Left forelimb (tissue), 1 donor: ENCODE data around the gene SLC40A1.

ENCODE experiments used
- DNase-seq: peaks from one replicate; pipeline ENCODE4 v3.0.0-alpha.2; 2018; ENCODE audit warnings: low spot score

The SLC40A1 gene

DNA sequence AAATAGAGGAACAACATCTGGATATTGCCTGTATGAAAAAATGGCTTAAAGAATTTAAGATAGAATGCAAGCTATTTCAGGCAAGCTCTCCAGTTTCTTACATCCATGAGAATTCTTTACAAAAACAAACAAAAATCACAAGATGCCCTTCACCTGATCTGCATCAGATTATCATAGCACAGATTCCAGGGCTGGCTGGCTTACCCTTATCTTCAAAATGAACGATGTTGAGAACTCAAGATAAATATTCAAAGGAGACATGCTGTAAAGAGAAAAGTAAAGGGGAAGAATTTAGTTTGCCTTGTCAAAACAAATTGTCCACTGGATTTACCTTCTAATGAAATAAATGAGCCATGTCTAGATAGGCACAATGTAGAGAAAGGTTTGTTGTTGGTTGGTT is 18.7 kb upstream of the SLC40A1 start:
- no peak for DNase-seq

GRCh38 chr2:189595417-189595816 is 14.8 kb upstream of the SLC40A1 start:
- no peak for DNase-seq

DNA sequence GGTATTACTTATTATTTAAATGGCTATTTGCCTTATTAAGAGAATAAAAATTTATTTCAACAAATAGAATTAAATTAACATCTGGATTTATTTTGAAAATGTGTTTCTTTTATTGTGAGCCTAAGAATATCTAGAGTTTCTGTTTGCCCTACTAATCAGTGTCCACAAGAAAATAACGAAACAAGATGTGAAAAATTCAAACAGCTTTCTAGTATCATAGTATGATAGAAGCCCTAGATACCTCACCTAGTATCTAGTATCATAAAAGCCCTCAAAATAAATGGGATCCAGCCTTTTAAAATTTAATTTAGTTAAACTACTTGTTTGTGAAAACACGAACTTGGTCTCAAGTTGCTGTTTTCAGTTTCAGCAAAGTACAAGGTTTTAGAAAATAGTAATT is 13.7 kb upstream of the SLC40A1 start:
- DNase-seq = no peak

GRCh38 chr2:189593115-189593514 is 12.5 kb upstream of the SLC40A1 start:
- DNase-seq = no peak

- no peak for DNase-seq
Measured at GRCh38 chr2:189592353-189592984, 11.9 kb upstream of the SLC40A1 start.

GRCh38 chr2:189587780-189588179 is 7.2 kb upstream of the SLC40A1 start:
- no peak for DNase-seq

DNA sequence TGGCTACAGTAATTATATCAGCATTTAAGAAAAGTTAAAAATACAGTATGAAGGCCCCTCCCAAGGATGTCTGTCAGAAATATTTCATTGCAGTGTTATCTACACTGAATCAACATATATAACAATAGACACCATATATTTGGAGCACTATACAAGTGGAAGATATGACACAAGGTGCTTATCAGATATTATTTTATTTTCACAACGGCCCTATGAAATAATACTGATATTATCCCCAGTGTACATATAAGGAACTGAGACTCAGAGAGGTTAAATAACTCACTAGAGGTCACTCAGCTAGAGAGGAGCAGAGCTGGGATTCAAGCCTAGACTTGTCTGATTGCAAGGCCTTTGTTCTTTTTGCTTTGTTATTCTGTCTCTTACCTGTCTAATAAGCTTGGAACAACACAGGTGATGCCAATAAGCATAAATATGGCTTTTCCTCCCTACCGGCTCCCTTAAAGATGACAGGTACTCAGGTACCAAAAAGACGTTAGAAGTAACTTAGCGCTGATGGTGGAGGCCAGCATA is 4.7 kb upstream of the SLC40A1 start:
- DNase-seq = no peak

- DNase-seq = no peak
Measured at GRCh38 chr2:189584686-189585085, 4.1 kb upstream of the SLC40A1 start.

GRCh38 chr2:189583227-189584198 is 2.9 kb upstream of the SLC40A1 start:
- DNase-seq = no peak

GRCh38 chr2:189582809-189583192 is 2.2 kb upstream of the SLC40A1 start:
- no peak for DNase-seq

DNA sequence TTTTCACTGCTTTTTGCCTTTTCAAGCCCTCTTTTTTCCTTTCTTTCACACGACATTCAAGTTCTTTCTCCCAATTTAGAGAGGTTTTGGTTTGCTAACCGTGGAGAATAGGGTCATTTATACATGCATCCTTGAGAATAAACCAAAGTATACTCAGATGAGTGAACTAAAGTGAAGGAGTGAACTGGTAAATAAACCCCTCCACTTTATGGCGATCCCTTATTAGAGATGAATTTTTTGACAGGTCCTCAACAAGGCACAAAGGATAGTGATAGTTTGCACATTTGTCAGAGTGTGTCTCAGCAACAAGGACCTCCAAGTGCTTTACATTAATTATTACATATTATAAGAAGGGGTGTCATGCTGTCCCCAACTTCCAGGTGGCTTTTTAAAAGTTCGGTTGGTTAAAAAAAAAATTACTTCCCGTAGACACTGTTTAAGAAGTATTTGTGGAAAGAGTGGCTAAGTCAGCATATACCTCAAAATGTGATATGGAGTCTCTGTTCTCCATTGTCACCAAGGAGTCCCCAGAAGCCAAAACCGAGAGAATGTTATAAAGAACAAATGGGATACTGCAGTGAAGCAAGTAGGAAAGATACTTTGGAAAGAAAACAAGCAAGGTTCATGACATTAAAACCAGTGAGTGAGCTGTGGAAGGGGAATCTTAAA is 1.7 kb upstream of the SLC40A1 start:
- DNase-seq = no peak

- no peak for DNase-seq
Measured at GRCh38 chr2:189581354-189582139, 961 bp upstream of the SLC40A1 start.

DNA sequence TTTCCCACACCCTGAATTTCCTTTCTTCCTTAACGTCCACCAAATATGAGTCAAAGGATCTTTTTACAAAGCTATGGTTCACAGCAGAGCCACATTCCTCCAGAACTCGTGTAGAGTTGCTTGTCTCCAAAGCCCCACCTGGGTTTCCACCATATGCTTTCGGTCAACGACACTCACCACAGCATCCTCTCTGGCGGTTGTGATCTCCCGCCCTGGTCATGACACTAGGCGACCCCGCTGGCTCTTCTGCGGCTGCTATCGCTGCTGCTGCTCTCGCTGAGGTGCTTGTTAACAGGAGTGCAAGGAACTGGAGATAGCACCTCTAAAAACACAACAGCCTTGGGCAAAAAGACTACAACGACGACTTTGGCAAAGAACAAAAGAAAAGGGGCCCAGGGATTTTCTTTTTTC is 340 bp downstream of the SLC40A1 start:
- DNase-seq = no peak

DNA sequence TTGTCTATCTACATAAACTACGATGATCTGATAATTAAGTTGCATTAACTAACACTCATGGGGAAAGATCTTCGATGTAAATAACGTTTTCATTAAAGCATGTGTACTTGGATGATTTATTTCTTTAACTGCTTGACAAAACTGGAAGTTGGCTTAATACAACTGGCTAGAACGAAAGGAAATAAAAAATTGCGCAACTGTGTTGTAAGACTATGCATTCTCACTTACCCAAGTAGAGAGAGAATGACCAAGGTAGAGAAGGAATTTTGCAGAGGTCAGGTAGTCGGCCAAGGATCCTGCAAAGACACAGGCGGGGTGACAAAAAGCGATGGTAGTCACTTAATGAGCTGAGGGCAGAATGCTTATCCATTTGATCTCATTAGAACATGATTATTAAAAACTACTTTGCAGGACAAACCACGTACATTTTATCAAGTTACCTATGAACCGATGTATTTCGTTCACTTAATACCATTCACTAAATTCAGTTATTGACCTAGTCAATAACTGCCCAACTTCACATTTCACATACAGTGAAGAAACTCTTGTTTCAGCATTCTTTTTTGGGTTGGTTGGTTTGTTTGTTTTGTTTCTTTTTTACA is 900 bp downstream of the SLC40A1 start:
- no peak for DNase-seq

DNA sequence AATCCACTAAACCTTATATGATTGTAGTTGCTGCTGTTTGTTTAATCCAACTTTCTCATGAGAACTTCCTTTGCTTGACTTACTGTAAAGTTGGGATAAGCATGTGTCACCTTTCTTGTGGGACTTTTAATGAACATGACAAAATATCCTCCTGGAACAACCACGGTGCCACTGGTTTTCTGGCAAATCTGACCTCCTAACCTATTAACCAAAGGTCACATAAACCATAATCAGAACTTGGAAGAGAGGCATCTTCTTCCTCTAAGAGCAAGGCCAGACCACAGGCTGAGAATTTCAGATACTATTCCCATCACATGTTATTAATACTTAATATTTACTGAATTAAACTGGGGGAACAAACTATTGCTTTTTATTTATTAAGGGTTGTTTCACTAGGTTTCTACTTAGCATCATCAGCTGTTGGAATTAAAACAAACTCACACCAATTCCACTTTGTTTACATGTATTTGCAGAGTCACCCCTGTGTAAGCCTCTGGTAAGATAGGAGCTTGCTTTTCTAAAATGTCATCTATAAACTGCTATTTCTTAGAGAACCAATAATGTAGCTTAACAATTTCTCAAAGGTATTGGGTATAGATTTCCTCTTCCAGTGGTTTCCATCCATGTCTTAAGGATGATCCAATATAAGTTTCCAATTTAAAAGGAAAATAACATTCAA is 2.2 kb downstream of the SLC40A1 start:
- no peak for DNase-seq

DNA sequence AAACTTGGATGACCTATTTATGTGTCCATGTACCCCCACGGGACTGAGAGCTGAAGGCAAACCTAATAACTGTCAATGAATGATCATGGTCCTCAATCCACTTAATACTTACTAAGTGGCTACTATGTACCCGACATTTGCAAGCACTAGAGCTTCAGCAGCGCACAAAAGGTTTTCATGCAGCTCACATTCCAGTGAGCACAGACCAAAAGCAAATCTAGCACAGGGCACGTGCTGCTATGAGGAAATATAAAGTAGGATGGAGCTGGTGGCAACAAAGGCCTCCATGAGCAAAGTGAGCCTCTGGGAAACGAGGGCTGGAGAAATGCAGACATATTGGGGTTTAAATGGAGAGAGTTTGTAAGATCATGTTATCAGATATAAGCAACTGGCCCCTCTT is 3.5 kb downstream of the SLC40A1 start:
- no peak for DNase-seq

DNA sequence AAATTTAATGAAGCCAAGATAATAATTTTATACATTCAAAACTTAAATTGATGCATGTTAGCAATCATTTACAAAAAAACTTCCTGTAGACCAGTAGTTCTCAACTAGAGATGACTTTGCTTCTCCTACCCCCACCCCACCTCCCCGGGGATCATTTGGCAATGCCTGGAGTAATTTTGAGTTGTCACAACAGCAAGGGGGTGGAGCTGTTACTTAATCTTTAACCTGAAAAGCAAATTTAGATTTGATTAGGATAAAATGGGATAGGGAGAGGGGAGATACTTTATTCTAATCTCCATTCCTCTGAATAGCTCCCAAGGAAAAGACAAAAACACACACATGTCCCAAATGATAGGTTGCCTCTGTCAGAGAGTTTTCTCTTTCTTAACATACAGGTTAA is 4.2 kb downstream of the SLC40A1 start:
- DNase-seq = no peak

DNA sequence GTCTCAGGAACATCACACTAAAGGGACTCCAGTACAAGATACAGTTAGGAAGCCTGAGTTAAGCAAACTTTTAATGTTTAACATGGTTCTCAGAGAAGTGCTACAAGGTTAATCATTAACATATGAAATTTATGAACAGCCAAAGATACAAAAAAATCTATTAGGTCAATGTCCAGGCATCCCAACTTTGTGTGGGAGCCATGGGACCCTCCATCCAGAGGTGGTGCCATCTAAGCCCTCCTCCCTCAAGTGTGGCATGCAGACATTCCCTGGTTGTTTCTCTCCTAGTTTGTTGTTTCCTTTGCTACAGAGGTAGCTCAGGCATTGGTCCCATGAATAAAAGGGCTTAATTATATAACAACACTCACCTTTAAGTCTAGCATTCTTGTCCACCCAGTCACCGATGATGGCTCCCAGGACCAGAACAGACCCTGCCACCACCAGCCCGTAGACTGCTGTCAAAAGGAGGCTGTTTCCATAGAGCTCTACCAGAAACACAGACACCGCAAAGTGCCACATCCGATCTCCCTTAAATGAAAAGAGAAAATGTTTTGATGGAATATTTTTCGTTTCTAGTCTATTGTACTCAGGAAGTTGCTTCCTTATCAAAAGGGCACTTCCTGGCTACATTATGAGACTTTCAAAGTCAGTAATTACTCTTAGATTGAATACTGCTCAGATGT is 5.7 kb downstream of the SLC40A1 start:
- no peak for DNase-seq

GRCh38 chr2:189570570-189571031 is 10.0 kb downstream of the SLC40A1 start:
- DNase-seq = no peak

DNA sequence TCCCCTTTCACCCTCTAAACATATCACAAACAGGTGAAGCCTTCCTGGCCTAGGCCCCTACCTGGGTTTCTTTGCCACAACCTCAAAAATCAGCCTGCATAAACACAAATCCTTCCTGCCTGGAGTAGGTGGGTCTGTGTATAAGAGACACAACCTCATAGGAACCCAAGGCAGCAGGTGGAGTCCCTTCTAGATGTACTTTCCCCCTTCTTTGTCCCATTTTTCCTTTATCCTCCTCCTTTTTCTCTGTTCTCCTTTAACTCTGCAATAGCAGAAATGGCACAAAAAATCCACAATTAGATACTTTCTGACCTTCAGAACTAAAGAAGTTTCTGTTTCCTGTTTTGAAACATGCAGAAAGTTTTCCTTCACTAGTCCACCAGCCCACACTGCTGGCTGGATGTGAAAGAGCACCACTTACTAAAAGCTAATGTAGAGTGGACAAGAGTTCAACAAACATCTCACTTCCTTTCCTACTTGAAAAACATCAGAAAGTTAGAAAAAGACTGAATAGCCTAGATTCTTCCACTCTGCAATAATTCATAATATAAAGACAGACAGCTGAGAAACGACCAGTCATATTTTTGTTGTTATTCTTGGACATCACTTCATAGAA is 11.2 kb downstream of the SLC40A1 start:
- no peak for DNase-seq
